GM12891 (cell line): ENCODE results near the gene FBP2.

ENCODE experiments used
- POLR2A ChIP-seq: IDR thresholded peaks from 2 replicates; pipeline ENCODE4 v1.6.1; 2011; ENCODE audit warnings: low read depth, low read length, control low read depth
- POLR2AphosphoS5 ChIP-seq: IDR thresholded peaks from 2 replicates; pipeline ENCODE4 v1.6.1; 2011; ENCODE audit warnings: low read depth, low read length, control low read depth
- TAF1 ChIP-seq: IDR thresholded peaks from 2 replicates; pipeline ENCODE4 v1.6.1; 2011; ENCODE audit warnings: low read depth, low read length, control low read depth

GRCh38 chr9:94528886-94529285 is 64.7 kb downstream of the FBP2 start:
- TF ChIP-seq POLR2A = no peak
- TF ChIP-seq POLR2AphosphoS5 = no peak
- TF ChIP-seq TAF1 = no peak
